GM12874 (cell line): ENCODE results near the gene AOC2.

ENCODE experiments used
- CTCF ChIP-seq: IDR thresholded peaks from 2 replicates; pipeline ENCODE4 v1.5.1; 2011; ENCODE audit warnings: low read depth, mild to moderate bottlenecking, control low read depth, low read length, moderate library complexity; ENCODE audit not compliant: insufficient read depth

Gene AOC2

GRCh38 chr17:42845556-42845917, 1.2 kb downstream of the AOC2 start:
- TF ChIP-seq CTCF: no peak

GRCh38 chr17:42845918-42846593, 1.7 kb downstream of the AOC2 start:
- no peak for TF ChIP-seq CTCF

GRCh38 chr17:42846594-42847280, 2.4 kb downstream of the AOC2 start:
- no peak for TF ChIP-seq CTCF

GRCh38 chr17:42848093-42848492, 3.7 kb downstream of the AOC2 start:
- no peak for TF ChIP-seq CTCF

- TF ChIP-seq CTCF: no peak
These were observed 4.7 kb downstream of the AOC2 start for GRCh38 chr17:42849031-42849430.

GRCh38 chr17:42849451-42850181, 5.2 kb downstream of the AOC2 start:
- TF ChIP-seq CTCF: no peak

- TF ChIP-seq CTCF: no peak
These were observed 6.6 kb downstream of the AOC2 start, which contains the start of gene AOC3 for GRCh38 chr17:42850954-42851353. Gene AOC3 (plus strand): TSS chr17:42851199. CDS start chr17:42851344, 145 bp downstream.
